ENCODE data around the gene DSN1. TPM values are rescaled to one million over a fixed set of nuclear protein-coding genes. Genes with fewer than 3 reads are reported as not detected.

Gene DSN1
- total RNA-seq, 1 experiment from 2014 or later, result 27.9 TPM

DNA sequence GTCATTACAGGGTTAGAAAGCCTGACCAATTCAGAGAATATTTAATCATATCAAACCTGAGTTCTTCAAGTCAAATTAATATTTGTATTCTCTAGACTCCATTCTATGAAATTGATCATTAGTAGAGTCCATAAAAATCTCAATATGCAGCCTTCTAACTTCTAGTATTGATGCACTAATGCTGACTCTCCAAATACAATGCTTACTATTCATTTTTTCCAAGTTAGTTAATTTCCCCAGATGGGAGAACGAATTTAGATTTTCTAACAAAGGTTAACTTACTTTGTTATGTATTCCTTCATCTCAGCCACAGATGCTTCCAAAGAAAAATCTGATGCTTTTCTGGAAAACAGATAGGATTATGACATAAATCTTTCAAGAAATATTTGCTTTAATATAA, 15.3 kb downstream of the DSN1 start:
- no TSS peak for BruUV-seq (replicated peaks)
- H3K27ac ChIP-seq (ENCODE audit: low read depth, low read length), result no peak overlapping the region
- no peaks in the 10 kb centered on the region for H3K9me3 ChIP-seq (ENCODE audit: control insufficient read depth in 1 of 2, insufficient read depth in 1 of 2, low read depth in 1 of 2, low read length in 2 of 2)
- H3K9me2 ChIP-seq (ENCODE audit: insufficient read depth), result no peaks in the 10 kb centered on the region
- H3K4me2 ChIP-seq (ENCODE audit: low read length), result no peak overlapping the region
- ATAC-seq (no peak), DNase-seq (ENCODE audit: low read depth, low spot score) (no peak)
- ChIA-PET CTCF (interaction anchor here (2.2 kb wide), 1 partner anchor 15 kb away, joined by 7 read pairs; the partner anchor contains the start of gene DSN1), POLR2A (no interaction called here), RAD21 (ENCODE audit: low non-redundant PET in 1 of 2, low total read pairs in 2 of 2, uncharacterized antibody in 2 of 2, unreplicated experiment in 2 of 2) (no interaction called here)
- H3K4me3 ChIP-seq (replicated peaks in 1 of 2; ENCODE audit: low read depth in 1 of 2, low read length in 2 of 2), result no peak overlapping the region
- H3K9ac ChIP-seq (ENCODE audit: low read length), result no peak overlapping the region
- intact Hi-C loops (cut with micrococcal nuclease), result no loop called here
- no peaks in the 10 kb centered on the region for H3K79me2 ChIP-seq (ENCODE audit: insufficient read depth, low read length)
- no peaks in the 10 kb centered on the region for H4K20me1 ChIP-seq (ENCODE audit: insufficient read depth)
- H3K27me3 ChIP-seq (ENCODE audit: insufficient read depth, low read length), result no peaks in the 10 kb centered on the region
- peaks cover 18 to 23% of the 10 kb centered on the region in 2 experiments for H3K36me3 ChIP-seq (ENCODE audit: control insufficient read depth in 1 of 2, insufficient read depth in 2 of 2, low read length in 2 of 2)
- H3K4me1 ChIP-seq (ENCODE audit: control insufficient read depth in 1 of 2, insufficient read depth in 2 of 2, low read length in 2 of 2), result peaks cover 0 to 5% of the 10 kb centered on the region in 2 experiments; a peak in 1 of 4 replicates
- no peak overlapping the region for H2AFZ ChIP-seq (ENCODE audit: low read depth, low read length, poor library complexity, severe bottlenecking)
- TF ChIP-seq ZFX (IDR thresholded peaks at IDR 0.05) (no peak), TCF7L2 (IDR thresholded peaks at IDR 0.05; ENCODE audit: borderline replicate concordance, extremely low read depth, insufficient read depth, insufficient read length) (no peak), EGR1 (IDR thresholded peaks at IDR 0.05; ENCODE audit: low read depth) (no peak), EZH2 (IDR thresholded peaks at IDR 0.05) (no peak), POLR2AphosphoS5 (IDR thresholded peaks at IDR 0.05; ENCODE audit: low read depth, low read length) (no peak), ZNF274 (IDR thresholded peaks at IDR 0.05; ENCODE audit: low read depth, low read length) (no peak), SP1 (IDR thresholded peaks at IDR 0.05; ENCODE audit: low read depth) (no peak)
- TF ChIP-seq, protein P1, sequence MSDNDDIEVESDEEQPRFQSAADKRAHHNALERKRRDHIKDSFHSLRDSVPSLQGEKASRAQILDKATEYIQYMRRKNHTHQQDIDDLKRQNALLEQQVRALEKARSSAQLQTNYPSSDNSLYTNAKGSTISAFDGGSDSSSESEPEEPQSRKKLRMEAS (IDR thresholded peaks at IDR 0.05), result no peak

DNA sequence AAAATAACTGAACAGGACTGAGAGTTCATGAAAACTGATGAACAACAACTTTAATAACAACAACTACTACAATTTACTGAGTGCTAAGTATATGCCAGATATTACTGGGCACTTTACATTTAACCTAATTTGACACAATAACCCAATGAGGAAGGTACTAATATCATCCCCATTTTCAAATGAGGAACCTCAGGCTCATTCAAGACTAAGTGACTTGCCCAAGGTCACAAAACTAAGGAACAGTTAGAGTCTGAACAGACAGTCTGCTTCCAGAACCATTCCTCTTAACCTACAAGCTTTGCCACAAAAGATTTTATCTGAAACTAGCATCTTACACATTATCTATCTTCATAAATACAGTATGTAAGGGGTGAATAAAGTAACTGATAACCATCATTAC, 17.1 kb downstream of the DSN1 start:
- no peak overlapping the region for H3K4me3 ChIP-seq (replicated peaks in 1 of 2; ENCODE audit: low read depth in 1 of 2, low read length in 2 of 2)
- intact Hi-C loops (cut with micrococcal nuclease), result no loop called here
- RAD21 ChIA-PET (ENCODE audit: low non-redundant PET in 1 of 2, low total read pairs in 2 of 2, uncharacterized antibody in 2 of 2, unreplicated experiment in 2 of 2), result no interaction called here
- H3K27me3 ChIP-seq (ENCODE audit: insufficient read depth, low read length), result no peaks in the 10 kb centered on the region
- no peak for ATAC-seq
- no peaks in the 10 kb centered on the region for H3K79me2 ChIP-seq (ENCODE audit: insufficient read depth, low read length)
- H3K36me3 ChIP-seq (ENCODE audit: control insufficient read depth in 1 of 2, insufficient read depth in 2 of 2, low read length in 2 of 2), result peaks cover 23 to 35% of the 10 kb centered on the region in 2 experiments
- H3K9me3 ChIP-seq (ENCODE audit: control insufficient read depth in 1 of 2, insufficient read depth in 1 of 2, low read depth in 1 of 2, low read length in 2 of 2), result no peaks in the 10 kb centered on the region
- POLR2A ChIA-PET, result no interaction called here
- no TSS peak for BruUV-seq (replicated peaks)
- no peaks in the 10 kb centered on the region for H3K9me2 ChIP-seq (ENCODE audit: insufficient read depth)
- CTCF ChIA-PET, result interaction anchor here (2.2 kb wide), 1 partner anchor 17 kb away, joined by 7 read pairs; the partner anchor contains the start of gene DSN1
- no peaks in the 10 kb centered on the region for H4K20me1 ChIP-seq (ENCODE audit: insufficient read depth)
- H3K4me1 ChIP-seq (ENCODE audit: control insufficient read depth in 1 of 2, insufficient read depth in 2 of 2, low read length in 2 of 2), result peaks cover 0 to 5% of the 10 kb centered on the region in 2 experiments; a peak in 1 of 4 replicates
- H3K27ac ChIP-seq (ENCODE audit: low read depth, low read length), result no peak overlapping the region
- TF ChIP-seq, protein P2, sequence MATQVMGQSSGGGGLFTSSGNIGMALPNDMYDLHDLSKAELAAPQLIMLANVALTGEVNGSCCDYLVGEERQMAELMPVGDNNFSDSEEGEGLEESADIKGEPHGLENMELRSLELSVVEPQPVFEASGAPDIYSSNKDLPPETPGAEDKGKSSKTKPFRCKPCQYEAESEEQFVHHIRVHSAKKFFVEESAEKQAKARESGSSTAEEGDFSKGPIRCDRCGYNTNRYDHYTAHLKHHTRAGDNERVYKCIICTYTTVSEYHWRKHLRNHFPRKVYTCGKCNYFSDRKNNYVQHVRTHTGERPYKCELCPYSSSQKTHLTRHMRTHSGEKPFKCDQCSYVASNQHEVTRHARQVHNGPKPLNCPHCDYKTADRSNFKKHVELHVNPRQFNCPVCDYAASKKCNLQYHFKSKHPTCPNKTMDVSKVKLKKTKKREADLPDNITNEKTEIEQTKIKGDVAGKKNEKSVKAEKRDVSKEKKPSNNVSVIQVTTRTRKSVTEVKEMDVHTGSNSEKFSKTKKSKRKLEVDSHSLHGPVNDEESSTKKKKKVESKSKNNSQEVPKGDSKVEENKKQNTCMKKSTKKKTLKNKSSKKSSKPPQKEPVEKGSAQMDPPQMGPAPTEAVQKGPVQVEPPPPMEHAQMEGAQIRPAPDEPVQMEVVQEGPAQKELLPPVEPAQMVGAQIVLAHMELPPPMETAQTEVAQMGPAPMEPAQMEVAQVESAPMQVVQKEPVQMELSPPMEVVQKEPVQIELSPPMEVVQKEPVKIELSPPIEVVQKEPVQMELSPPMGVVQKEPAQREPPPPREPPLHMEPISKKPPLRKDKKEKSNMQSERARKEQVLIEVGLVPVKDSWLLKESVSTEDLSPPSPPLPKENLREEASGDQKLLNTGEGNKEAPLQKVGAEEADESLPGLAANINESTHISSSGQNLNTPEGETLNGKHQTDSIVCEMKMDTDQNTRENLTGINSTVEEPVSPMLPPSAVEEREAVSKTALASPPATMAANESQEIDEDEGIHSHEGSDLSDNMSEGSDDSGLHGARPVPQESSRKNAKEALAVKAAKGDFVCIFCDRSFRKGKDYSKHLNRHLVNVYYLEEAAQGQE (IDR thresholded peaks at IDR 0.05; ENCODE audit: low read depth), result no peak
- TF ChIP-seq SIN3A (IDR thresholded peaks at IDR 0.05; ENCODE audit: low read depth), result no peak
- no peak for TF ChIP-seq CEBPB (IDR thresholded peaks at IDR 0.05; ENCODE audit: low read depth)
- TF ChIP-seq SP1 (IDR thresholded peaks at IDR 0.05; ENCODE audit: low read depth), result no peak
- no peak for TF ChIP-seq YY1 (IDR thresholded peaks at IDR 0.05; ENCODE audit: extremely low read depth, insufficient replicate concordance, low read depth, low read length)
- TF ChIP-seq SRF (IDR thresholded peaks at IDR 0.05; ENCODE audit: low read depth), result no peak
- no peak for TF ChIP-seq POLR2AphosphoS5 (IDR thresholded peaks at IDR 0.05; ENCODE audit: low read depth, low read length)
- no peak for DNase-seq (ENCODE audit: low read depth, low spot score)
- H3K4me2 ChIP-seq (ENCODE audit: low read length), result no peak overlapping the region
- no peak overlapping the region for H2AFZ ChIP-seq (ENCODE audit: low read depth, low read length, poor library complexity, severe bottlenecking)
- no peak overlapping the region for H3K9ac ChIP-seq (ENCODE audit: low read length)
